Esophagus squamous epithelium (tissue), 4 donors: ENCODE measurements around the gene ARHGEF33.

ENCODE experiments used
- CTCF ChIP-seq, 6 experiments: fragments of 450-650 bp in 4 of 6; fragments of 200-600 bp in 2 of 6; sonication (generic) in 2 of 6; IDR thresholded peaks; one replicate each; pipeline ENCODE4 v1.5.1; 2016 to 2019; ENCODE audit warnings: antibody characterized with exemption in 6 of 6, mild to moderate bottlenecking in 4 of 6, moderate library complexity in 4 of 6
- POLR2A ChIP-seq, 4 donors: fragments of 450-650 bp; IDR thresholded peaks; one replicate each; pipeline ENCODE4 v1.6.1; 2017; ENCODE audit warnings: antibody characterized with exemption in 4 of 4, mild to moderate bottlenecking in 4 of 4, moderate library complexity in 3 of 4

- TF ChIP-seq CTCF (IDR thresholded peaks at IDR 0.05) = no peak
- TF ChIP-seq POLR2A (IDR thresholded peaks at IDR 0.05) = no peak
These were observed 21.5 kb downstream of the ARHGEF33 start for GRCh38 chr2:38911191-38911590.
